Measurements from ENCODE around the gene OR10G3.

OR10G3 gene

DNA sequence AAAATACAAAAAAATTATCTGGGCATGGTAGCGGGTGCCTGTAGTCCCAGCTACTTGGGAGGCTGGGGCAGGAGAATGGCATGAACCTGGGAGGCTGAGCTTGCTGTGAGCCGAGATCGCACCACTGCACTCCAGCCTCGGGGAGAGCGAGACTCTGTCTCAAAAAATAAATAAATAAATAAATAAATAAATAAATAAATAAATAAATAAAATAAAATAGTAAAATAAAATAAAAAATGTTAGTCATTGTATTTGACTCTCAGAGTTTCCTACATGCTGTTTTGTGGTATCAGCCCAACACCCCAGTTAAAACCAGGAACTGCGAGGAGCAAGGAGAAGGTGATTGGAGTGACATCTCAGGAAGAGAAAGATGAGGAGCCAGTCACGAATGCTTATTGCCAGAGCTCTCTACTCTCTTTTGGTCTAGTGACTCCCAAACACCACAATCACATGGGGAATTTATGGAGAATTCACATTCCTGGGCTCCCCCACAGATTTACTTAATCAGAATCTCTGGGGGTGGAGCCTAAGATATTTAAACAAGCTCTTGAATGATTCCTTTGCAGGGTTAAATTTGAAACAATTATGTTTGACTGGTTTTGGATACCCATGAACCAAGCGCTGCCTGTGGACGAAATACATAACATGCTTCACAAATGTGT is 38.3 kb downstream of the OR10G3 start:
- TF ChIP-seq CTCF (IDR thresholded peaks at IDR 0.05): no peak

DNA sequence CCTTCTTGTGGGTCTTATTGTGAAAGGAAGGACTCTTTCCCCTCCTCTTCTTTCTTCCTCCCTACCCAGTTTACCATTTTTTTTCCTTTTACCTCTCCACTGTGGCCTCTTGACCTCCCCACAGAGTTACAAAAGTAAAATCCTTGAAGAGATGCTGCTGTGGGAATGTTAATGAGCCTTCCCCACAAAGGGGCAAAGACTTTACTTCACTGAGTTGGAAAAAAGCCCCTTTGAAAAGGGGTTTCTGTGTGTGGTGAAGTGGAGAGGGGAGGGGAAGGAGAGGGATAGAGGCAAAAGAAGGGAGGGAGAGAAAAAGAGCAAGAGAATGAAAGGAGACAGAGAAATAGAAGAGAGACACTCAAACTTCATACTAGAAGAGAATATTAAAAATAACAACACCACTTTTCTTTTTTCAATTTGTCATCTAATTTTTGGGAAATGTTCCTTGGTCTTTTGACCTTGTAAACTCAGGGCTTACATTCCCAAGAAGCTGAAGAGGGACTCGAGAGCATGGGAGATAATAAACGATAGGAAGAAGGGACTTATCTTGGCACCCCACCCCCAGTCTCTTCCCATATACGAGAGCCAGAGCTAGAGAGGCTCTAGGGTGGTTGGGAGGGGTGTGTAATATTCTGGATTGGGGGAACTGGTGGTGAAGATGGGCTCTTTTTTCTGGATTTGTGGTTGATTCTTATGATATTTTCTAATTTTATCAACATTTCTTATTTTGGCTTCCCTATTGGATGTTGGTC is 40.5 kb downstream of the OR10G3 start:
- TF ChIP-seq CTCF (IDR thresholded peaks at IDR 0.05): no peak

DNA sequence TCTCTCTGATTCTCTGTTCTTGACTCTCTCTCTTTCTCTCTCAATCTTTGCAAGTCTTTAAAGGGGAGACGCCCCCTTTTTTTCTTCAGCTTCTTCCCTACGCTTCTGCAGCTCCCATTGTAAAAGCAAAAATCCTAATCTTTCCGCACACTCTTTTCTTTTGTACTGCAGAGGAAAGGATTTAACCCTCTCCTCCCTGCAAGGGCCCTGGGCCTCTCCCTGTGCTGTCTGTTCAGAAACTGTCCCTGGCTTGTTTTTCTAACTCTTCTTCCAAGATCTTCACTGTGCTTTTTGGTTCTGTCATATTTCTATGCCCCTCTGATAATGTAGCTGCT is 42.8 kb downstream of the OR10G3 start:
- TF ChIP-seq CTCF (IDR thresholded peaks at IDR 0.05): no peak

DNA sequence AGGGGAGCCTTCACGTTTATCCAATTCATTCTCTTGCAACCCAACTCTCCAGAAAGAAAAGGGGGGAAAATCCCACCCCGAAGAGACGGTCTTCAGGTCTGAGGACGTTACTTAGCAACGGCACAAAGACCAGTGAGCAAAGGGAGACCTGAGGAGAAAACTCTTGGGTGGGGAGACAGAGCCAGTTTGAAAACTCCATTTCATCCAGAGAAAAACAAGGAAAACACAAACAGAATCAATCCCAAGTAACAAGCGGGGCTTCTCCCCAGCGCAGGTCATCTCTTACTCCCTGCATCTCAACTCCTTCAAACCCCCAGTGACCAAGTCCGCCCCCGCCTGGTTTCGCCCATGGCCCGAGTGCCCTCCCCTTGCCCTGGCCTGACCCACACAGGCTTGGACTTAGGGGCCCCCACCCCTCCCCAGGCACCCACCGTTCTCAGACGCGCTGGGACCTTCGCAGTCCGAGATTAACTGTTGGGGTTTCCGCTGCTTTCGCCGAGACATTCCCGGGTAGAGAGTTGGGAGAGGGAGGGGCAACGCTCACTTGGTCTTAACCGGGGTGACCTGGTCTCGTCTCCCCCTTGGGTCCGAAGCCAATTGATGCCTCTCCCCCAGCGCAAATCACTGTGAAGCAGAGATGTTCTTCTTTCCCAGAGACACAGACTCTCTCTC is 43.3 kb downstream of the OR10G3 start:
- no peak for TF ChIP-seq CTCF (IDR thresholded peaks at IDR 0.05)

DNA sequence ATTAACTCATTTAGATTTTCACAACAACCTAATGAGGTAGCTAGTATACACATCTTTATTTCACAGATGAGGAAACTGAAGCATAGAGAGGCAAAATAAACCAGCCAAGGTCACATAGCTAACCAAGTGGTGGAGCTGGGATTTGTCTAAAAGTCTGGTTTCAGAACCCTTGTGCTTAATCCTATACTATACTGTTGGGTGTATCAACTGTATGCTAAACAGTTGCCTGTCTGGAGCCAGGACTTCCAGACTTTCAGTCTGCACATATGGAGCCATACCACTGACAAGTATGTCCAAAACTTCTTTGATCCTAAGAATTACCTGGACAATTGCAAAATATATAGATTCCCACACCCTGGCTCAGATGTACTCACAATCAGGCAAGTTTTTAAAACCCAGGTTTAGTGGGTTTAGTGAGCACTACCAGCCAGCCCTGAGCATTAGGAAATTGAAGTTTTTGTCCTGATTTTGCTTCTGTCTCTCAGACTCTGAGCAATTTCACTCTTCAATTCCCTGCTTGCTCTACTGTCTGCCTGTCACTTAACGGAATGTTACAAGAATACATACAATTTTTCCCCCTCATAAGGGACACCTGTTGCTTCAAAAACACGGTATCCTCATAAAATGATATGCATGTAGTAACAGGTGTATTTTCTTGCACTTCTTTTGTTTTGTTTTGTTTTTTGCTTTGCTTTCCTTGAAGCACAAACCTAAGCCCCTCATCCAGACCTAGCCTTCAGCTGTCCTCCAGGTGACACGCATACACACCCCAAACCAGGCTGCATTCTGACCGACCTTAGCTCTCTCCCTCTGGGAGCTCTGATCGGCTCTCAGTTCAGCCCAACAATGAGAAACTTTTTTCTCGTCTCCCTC is 44.1 kb downstream of the OR10G3 start:
- no peak for TF ChIP-seq CTCF (IDR thresholded peaks at IDR 0.05)

GRCh38 chr14:21534576-21534975 is 45.3 kb downstream of the OR10G3 start:
- no peak for TF ChIP-seq CTCF (IDR thresholded peaks at IDR 0.05)

- TF ChIP-seq CTCF (IDR thresholded peaks at IDR 0.05): no peak
Measured at GRCh38 chr14:21533294-21533693, 46.6 kb downstream of the OR10G3 start.

Data from LNCAP (cell line).